K562 (cell line): ENCODE measurements around the gene DBP. TPM values are rescaled to one million over a fixed set of nuclear protein-coding genes. Genes with fewer than 3 reads are reported as not detected.

Experiments used
- ARID1B ChIP-seq: fragments of 450-650 bp; IDR thresholded peaks from 2 replicates; pipeline ENCODE4 v1.6.1; 2016; ENCODE audit warnings: antibody characterized with exemption, mild to moderate bottlenecking, inconsistent platforms
- FOXA3 ChIP-seq, 2 experiments: fragments of 450-650 bp in 1 of 2; sonication (generic) in 1 of 2; formaldehyde crosslinking; IDR thresholded peaks in 1 of 2; conservative IDR thresholded peaks in 1 of 2; 2 replicates each; pipeline versions ENCODE4 v1.4.0 to v1.8.0; 2020 to 2022; ENCODE audit warnings: mild to moderate bottlenecking in 2 of 2, missing genetic modification reagents in 1 of 2
- MECOM ChIP-seq: fragments of 250-450 bp; sonication (Bioruptor Pico); IDR thresholded peaks from 2 replicates; pipeline ENCODE4 v1.8.0; 2022; ENCODE audit warnings: inconsistent platforms
- SMC3 ChIP-seq: conservative IDR thresholded peaks from 2 replicates; pipeline ENCODE4 v1.6.1; 2011; ENCODE audit warnings: low read depth, low read length, improper control_type of control experiment; ENCODE audit not compliant: insufficient read depth
- TOE1 ChIP-seq, 2 experiments: fragments of 450-650 bp in 1 of 2; sonication (generic) in 1 of 2; formaldehyde crosslinking in 1 of 2; IDR thresholded peaks; 2 replicates each; pipeline versions ENCODE4 v1.7.1 to v1.8.0; 2016 to 2022; ENCODE audit warnings: borderline replicate concordance in 2 of 2, mild to moderate bottlenecking in 2 of 2, antibody characterized with exemption in 1 of 2, inconsistent platforms in 1 of 2, low read depth in 1 of 2, missing genetic modification reagents in 1 of 2, moderate library complexity in 1 of 2
- ZBTB12 ChIP-seq: fragments of 250-450 bp; sonication (Bioruptor Pico); IDR thresholded peaks from 2 replicates; pipeline ENCODE4 v1.4.0; 2020
- ZBTB49 ChIP-seq: sonication (generic); formaldehyde crosslinking; IDR thresholded peaks from 2 replicates; pipeline ENCODE4 v1.8.0; 2022; ENCODE audit warnings: missing genetic modification reagents, mild to moderate bottlenecking, borderline replicate concordance
- ZNF143 ChIP-seq: sonication (generic); formaldehyde crosslinking; IDR thresholded peaks from 2 replicates; pipeline ENCODE4 v1.9.0; 2022; ENCODE audit warnings: mild to moderate bottlenecking, missing genetic modification reagents
- ZNF217 ChIP-seq: sonication (generic); formaldehyde crosslinking; IDR thresholded peaks from 2 replicates; pipeline ENCODE4 v1.8.0; 2022; ENCODE audit warnings: mild to moderate bottlenecking, missing genetic modification reagents
- ZNF318 ChIP-seq, 2 experiments: fragments of 450-650 bp; IDR thresholded peaks; 2 replicates each; pipeline ENCODE4 v1.6.1; 2016; ENCODE audit warnings: mild to moderate bottlenecking in 2 of 2, borderline replicate concordance in 1 of 2, low read depth in 1 of 2, moderate library complexity in 1 of 2
- ZNF324 ChIP-seq: fragments of 250-450 bp; sonication (Bioruptor Pico); IDR thresholded peaks from 2 replicates; pipeline ENCODE4 v1.4.0; 2020; ENCODE audit warnings: mild to moderate bottlenecking
- ZNF764 ChIP-seq: fragments of 250-450 bp; sonication (Bioruptor Pico); IDR thresholded peaks from 2 replicates; pipeline ENCODE4 v1.4.0; 2020; ENCODE audit warnings: low read depth, mild to moderate bottlenecking, moderate library complexity
- polyA plus RNA-seq, 8 experiments: library from polyadenylated mRNA; depleted of rRNA in 4 of 8; stranded (reverse) in 5 of 8; unstranded in 3 of 8; fragments of >200 nt; fragmentation: Nextera tagmentation in 2 of 8; fragmentation: Illumina TruSeq in 1 of 8; extraction: Ambion mirVana in 2 of 8; extraction: Trizol in 1 of 8; gene quantifications; 2 replicates each; pipeline versions ENCODE4 v1.2.1 to v1.2.3, GENCODE V29; 2011 to 2014; ENCODE audit warnings: inconsistent platforms in 1 of 8, missing spikeins in 1 of 8
- total RNA-seq, 7 experiments: library from RNA; depleted of rRNA in 6 of 7; stranded (reverse); fragments of >200 nt in 6 of 7; fragmentation: Illumina TruSeq in 2 of 7; extraction: Trizol in 2 of 7; gene quantifications; 2 replicates each; pipeline versions ENCODE4 v1.2.1 to v1.2.3, GENCODE V29; 2011 to 2021; ENCODE audit warnings: low replicate concordance in 1 of 7

The DBP gene
- total and polyA plus RNA-seq, 9 of the 15 experiments (the other 6 are each of a cell fraction or from before 2014, with no cell fraction given): 0.25 to 5.5 (median 1.8) TPM

- TF ChIP-seq ZBTB12 (CRISPR knock-in tag) (no peak), FOXA3 (CRISPR knock-in tag; conservative IDR thresholded peaks at IDR 0.05 in 1 of 2, IDR thresholded peaks at IDR 0.05 in 1 of 2) (no peak), ZNF324 (CRISPR knock-in tag) (peak; percentile 37; the same call in 1 of the 2 replicates), MECOM (CRISPR knock-in tag) (no peak), ARID1B (peak; percentile 52), ZBTB49 (CRISPR knock-in tag) (no peak; the same call in 1 of the 2 replicates), ZNF217 (no peak), SMC3 (no peak), ZNF764 (CRISPR knock-in tag) (no peak), ZNF318 (IDR thresholded peaks at IDR 0.05; ENCODE audit: borderline replicate concordance in 1 of 2, low read depth in 1 of 2) (peak in 1 of 2 experiments; percentile 42; a peak in 1 of 4 replicates), ZNF143 (CRISPR knock-in tag) (no peak), TOE1 (IDR thresholded peaks at IDR 0.05; ENCODE audit: borderline replicate concordance) (peak; percentile 98), TOE1 (CRISPR knock-in tag; IDR thresholded peaks at IDR 0.05; ENCODE audit: borderline replicate concordance, low read depth) (no peak)
Observed at GRCh38 chr19:48634424-48635262, 2.5 kb downstream of the DBP start (continued).
